GM19438 (cell line): ENCODE results near the gene CLCN1.

ENCODE experiments used
- ATAC-seq: cut with Tn5 transposase; IDR thresholded peaks from one replicate; pipeline ENCODE4 v1.9.1; 2021; ENCODE audit warnings: low read depth; ENCODE audit not compliant: unreplicated experiment

Gene CLCN1

GRCh38 chr7:143361552-143362130 is 45.7 kb downstream of the CLCN1 start:
- no peak for ATAC-seq

- ATAC-seq, result peak; percentile 50
Observed at GRCh38 chr7:143362131-143363015, 46.5 kb downstream of the CLCN1 start, which contains the start of gene FAM131B. Gene FAM131B, minus strand, starts transcription at chr7:143362713. Its CDS starts 110 bp downstream, at chr7:143362603.

DNA sequence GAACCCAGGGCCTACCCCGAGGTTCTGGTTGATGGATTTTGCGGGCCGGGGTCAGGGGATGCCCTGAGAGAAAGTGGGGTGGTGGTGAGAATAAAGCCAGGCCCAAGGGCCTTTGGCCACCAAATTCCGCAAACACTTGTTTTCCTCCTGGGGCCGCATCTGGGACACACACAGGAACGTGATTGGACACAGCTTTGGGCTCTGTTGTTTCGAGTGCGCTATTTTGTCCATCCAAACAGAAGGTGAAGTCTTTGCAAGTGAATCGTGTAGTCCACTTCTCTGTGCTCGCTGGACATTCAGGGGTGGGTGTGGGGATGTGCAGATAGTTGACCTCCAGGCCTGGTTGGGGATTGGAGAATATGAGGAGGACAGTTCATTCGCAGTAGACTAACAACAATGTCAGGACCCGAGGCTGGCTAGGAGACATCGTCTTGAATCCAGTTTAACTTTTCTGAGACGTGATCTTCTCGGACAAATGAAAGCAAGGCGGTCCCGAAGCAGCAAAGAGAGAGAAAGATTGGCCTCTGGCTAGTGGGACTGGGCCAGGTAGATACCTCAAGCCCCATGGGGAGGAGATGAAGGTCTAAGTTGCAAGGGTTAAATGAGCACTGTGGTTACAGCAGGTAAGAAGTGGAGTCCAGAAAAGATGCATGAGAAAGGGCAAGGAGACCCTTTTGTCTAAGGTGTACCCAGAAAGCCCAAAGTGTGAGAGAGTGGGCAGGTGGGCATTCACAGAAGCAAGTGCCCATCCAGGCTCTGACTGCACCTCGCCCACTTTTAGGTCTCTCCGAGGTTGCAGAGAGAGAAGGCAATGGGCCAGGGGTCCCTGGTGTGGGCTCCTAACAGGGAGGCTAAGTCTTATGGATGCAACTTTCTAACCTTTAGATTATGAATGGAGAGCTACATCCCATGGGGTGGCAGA is 47.4 kb downstream of the CLCN1 start:
- ATAC-seq, result no peak

GRCh38 chr7:143367972-143368371 is 52.1 kb downstream of the CLCN1 start:
- no peak for ATAC-seq

DNA sequence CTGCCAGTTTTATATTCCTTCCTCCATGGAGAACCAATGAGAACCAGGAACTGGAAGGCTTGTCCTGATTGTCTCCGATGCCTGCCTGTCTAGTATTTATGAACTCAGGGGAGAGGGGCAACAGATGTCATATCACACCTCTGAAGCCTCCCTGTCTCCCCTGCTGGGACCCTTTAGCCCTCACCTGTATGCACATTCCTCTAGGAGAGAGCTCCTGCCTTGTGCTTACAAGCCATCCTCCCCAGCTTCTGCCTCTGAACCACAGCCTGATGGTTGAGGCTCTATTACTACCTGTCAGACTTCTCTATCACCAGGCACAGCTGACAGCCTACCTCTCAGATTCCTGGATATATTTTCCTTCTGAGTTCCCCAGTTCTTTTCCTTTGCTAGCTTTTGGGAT is 52.5 kb downstream of the CLCN1 start:
- no peak for ATAC-seq

GRCh38 chr7:143369678-143370651 is 54.1 kb downstream of the CLCN1 start:
- no peak for ATAC-seq

DNA sequence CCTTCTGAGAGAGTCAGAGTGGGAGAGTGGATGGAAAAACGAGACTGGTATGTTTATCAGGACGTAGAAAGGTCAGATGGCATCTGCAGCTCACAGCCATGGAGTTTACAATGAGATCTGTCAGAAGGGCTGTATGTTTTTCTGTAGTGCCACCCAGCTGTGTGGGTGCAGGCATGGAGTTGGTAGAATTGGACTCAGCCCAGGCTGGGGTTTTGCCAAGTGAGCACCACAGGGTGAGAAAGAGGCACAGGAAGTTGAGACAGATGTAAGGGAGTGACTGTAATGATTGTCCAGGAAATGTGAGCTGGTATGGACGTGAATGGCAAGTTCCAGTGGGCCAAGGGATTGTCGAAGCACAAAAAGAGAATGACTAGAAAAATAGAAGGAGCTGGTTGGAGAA is 56.2 kb downstream of the CLCN1 start:
- ATAC-seq, result no peak

- no peak for ATAC-seq
Observed at GRCh38 chr7:143373255-143373794, 57.4 kb downstream of the CLCN1 start.

DNA sequence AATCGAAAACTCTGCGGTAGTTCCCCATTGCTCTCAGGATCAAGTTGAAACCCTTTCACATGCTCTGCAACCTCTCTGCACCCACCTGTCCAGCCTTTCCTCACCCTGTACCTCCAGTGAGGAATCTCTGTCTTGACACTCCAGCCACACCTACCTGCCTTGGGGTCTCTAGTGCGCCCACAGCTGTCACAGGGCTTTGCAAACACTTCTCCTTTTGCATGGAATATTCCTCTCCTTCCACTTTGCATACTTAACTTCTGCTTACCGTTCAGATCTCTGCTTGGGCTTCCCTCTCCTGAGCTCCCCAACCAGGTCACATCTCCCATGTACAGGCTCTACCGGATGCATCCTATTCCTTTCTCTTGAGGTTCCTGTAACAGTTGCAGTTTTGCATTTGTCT is 58.6 kb downstream of the CLCN1 start:
- ATAC-seq, result no peak

DNA sequence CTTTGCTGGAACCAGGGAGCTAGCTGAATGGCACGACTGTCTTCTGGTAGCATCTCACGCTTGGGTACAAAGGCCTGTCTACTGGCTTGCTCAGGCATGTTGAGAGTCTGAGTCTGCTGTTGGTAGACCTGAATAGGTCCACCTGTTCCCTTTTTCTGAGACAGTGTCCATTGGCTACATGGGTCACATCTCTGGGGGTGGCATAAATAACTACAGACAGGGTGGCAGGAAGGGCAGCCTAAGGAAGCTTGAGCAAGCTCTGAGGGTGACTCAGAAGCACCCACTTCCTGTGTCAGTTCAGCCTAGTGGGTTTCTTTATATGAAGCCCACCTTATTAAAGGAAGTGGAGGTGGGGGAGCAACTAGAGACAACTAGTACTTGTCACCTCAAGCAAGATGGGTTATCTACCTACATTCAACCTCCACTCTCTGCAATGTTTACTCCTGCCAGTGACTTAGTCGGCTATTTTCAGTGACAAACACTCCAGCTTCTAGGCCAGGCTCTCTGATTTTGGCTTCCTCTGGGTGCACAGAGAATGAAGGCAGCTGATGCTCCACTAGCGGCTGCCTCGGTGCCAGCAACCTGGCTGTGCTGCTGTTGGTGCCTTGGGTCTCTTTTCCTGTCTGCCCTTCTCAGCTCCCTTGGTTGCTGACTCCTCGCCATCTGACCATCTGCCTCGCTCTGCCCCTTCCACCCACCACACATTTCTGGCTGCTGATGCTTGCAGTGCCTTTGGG is 59.6 kb downstream of the CLCN1 start:
- no peak for ATAC-seq

- no peak for ATAC-seq
Observed at GRCh38 chr7:143376396-143376795, 60.5 kb downstream of the CLCN1 start.

- ATAC-seq, result no peak
Observed at GRCh38 chr7:143379611-143380259, 63.8 kb downstream of the CLCN1 start.

- ATAC-seq, result peak; percentile 58
Observed at GRCh38 chr7:143380260-143380645, 64.3 kb downstream of the CLCN1 start.

GRCh38 chr7:143380646-143381426 is 64.9 kb downstream of the CLCN1 start, which contains the start of gene ZYX:
Gene ZYX, plus strand, starts transcription at chr7:143381345. Its CDS starts 227 bp downstream, at chr7:143381572.
- peak; percentile 68 for ATAC-seq

DNA sequence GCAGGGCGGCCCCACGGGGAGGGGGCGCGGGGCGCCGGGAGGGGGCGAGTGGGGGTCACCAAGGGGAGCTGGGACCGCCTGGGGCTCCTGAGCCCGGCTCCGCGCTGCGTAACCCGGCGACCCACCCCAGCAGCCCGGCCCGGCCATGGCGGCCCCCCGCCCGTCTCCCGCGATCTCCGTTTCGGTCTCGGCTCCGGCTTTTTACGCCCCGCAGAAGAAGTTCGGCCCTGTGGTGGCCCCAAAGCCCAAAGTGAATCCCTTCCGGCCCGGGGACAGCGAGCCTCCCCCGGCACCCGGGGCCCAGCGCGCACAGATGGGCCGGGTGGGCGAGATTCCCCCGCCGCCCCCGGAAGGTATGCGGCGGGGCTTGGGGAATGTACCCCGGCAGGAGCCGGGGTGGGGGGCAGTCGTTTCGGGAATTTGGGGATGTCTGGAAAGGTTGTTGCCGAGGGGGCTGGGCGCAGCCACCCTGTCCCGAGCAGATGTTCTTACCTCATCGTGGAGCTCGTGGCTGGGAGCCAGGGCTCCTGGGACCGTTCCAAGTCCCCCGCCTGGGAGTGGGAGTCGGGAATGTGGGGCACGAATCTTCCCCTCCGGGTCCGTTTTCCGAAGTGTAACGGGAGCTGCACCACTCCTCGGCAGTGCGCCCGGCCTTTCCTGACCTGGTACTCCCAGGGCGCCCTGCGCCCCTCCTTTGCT is 65.7 kb downstream of the CLCN1 start:
- ATAC-seq, result peak; percentile 8

DNA sequence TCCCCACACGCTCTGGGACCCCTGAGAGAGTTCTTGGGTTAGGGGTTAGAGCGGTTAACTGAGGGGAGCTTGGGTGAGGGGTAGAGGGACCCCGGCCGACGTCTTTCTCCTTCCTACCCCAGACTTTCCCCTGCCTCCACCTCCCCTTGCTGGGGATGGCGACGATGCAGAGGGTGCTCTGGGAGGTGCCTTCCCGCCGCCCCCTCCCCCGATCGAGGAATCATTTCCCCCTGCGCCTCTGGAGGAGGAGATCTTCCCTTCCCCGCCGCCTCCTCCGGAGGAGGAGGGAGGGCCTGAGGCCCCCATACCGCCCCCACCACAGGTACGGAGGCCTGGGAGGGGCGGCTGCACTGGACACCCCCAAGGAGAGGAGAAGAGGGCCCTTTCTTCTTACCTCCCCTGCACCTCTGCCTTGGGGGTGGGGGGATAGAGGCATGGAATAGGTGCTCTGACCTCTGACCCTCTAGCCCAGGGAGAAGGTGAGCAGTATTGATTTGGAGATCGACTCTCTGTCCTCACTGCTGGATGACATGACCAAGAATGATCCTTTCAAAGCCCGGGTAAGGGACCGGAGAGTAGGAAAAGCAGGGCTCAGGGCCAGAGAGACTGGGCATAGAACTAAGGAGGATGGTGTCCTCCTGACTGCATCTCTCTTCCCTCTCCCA is 66.3 kb downstream of the CLCN1 start:
- ATAC-seq, result no peak
